Calu3 (cell line): ENCODE data around the gene PRKAG2. TPM values are rescaled to one million over a fixed set of nuclear protein-coding genes. Genes with fewer than 3 reads are reported as not detected.

Source experiments
- BruUV-seq: library from RNA; stranded (reverse); fragments of 400-500 nt; replicated peaks from 2 replicates; lab custom pipeline; 2021; lab: Mats Ljungman, UMichigan
- CTCF ChIA-PET: fragments of 300-600 bp; sonication (Branson Sonifier 250); formaldehyde crosslinking; loops from one replicate; lab custom pipeline; 2022; ENCODE audit warnings: antibody characterized with exemption; lab: Charles Lee
- DNase-seq: peaks from one replicate; pipeline ENCODE4 v3.0.0; 2022
- H3K27ac Mint-ChIP-seq: one replicate; pipeline ENCODE4 v1.8.0; 2022; ENCODE audit warnings: mixed read lengths; ENCODE audit not compliant: unreplicated experiment
- H3K27me3 Mint-ChIP-seq: one replicate; pipeline ENCODE4 v1.8.0; 2022; ENCODE audit warnings: mixed read lengths; ENCODE audit not compliant: unreplicated experiment
- H3K36me3 Mint-ChIP-seq: one replicate; pipeline ENCODE4 v1.8.0; 2022; ENCODE audit warnings: mild to moderate bottlenecking, moderate library complexity, mixed read lengths; ENCODE audit not compliant: insufficient read depth, unreplicated experiment
- H3K4me1 Mint-ChIP-seq: one replicate; pipeline ENCODE4 v1.8.0; 2022; ENCODE audit warnings: mild to moderate bottlenecking, low read depth, mixed read lengths; ENCODE audit not compliant: unreplicated experiment
- H3K4me3 Mint-ChIP-seq: one replicate; pipeline ENCODE4 v1.8.0; 2022; ENCODE audit warnings: mild to moderate bottlenecking, low read depth, moderate library complexity, mixed read lengths; ENCODE audit not compliant: unreplicated experiment
- H3K9me3 Mint-ChIP-seq: one replicate; pipeline ENCODE4 v1.8.0; 2022; ENCODE audit warnings: low read depth, mixed read lengths; ENCODE audit not compliant: unreplicated experiment
- CTCF ChIP-seq: fragments of 200-600 bp; IDR thresholded peaks from one replicate; pipeline ENCODE4 v1.8.0; 2022; ENCODE audit warnings: antibody characterized with exemption; ENCODE audit not compliant: unreplicated experiment
- intact Hi-C: fragments of 100-400 bp; cut with micrococcal nuclease; formaldehyde crosslinking; loops from one replicate; pipeline ENCODE4 v1.10.0; 2022; ENCODE audit not compliant: unreplicated experiment
- total RNA-seq: library from RNA; stranded (reverse); gene quantifications from 2 replicates; pipeline ENCODE4 v1.2.3, GENCODE V29; 2022

PRKAG2 gene
- total RNA-seq, 1 experiment from 2014 or later = 22.4 TPM

GRCh38 chr7:151694441-151694827 lies 182.5 kb downstream of the PRKAG2 start:
- no TSS peak for BruUV-seq
- no peak overlapping the region for H3K4me3 Mint-ChIP-seq
- no peak for TF ChIP-seq CTCF
- no peak for DNase-seq
- peaks cover 5% of the 10 kb centered on the region for H3K36me3 Mint-ChIP-seq
- H3K27ac Mint-ChIP-seq = no peak overlapping the region
- CTCF ChIA-PET = no interaction called here
- intact Hi-C loops = loop anchor here (2.0 kb wide), 1 partner anchor 62 kb away; no protein-coding TSS in a partner anchor
- no peaks in the 10 kb centered on the region for H3K9me3 Mint-ChIP-seq
- no peaks in the 10 kb centered on the region for H3K27me3 Mint-ChIP-seq
- peaks cover 41% of the 10 kb centered on the region for H3K4me1 Mint-ChIP-seq

- Mint-ChIP-seq H3K9me3 (no peaks in the 10 kb centered on the region), H3K27ac (no peak overlapping the region), H3K27me3 (no peaks in the 10 kb centered on the region), H3K4me3 (no peak overlapping the region), H3K4me1 (peaks cover 51% of the 10 kb centered on the region), H3K36me3 (peaks cover 5% of the 10 kb centered on the region)
- BruUV-seq = no TSS peak
- intact Hi-C loops = no loop called here
- TF ChIP-seq CTCF = no peak
- CTCF ChIA-PET = no interaction called here
- DNase-seq = no peak
Measured at GRCh38 chr7:151693140-151693539, 183.8 kb downstream of the PRKAG2 start.

GRCh38 chr7:151692721-151693120 lies 184.2 kb downstream of the PRKAG2 start:
- no TSS peak for BruUV-seq
- CTCF ChIA-PET = no interaction called here
- intact Hi-C loops = no loop called here
- no peaks in the 10 kb centered on the region for H3K27me3 Mint-ChIP-seq
- H3K36me3 Mint-ChIP-seq = peaks cover 6% of the 10 kb centered on the region
- H3K27ac Mint-ChIP-seq = no peak overlapping the region
- DNase-seq = no peak
- no peaks in the 10 kb centered on the region for H3K9me3 Mint-ChIP-seq
- no peak for TF ChIP-seq CTCF
- H3K4me1 Mint-ChIP-seq = peaks cover 55% of the 10 kb centered on the region
- no peak overlapping the region for H3K4me3 Mint-ChIP-seq

GRCh38 chr7:151691449-151691848 lies 185.5 kb downstream of the PRKAG2 start:
- Mint-ChIP-seq H3K27ac (no peak overlapping the region), H3K36me3 (peaks cover 5% of the 10 kb centered on the region), H3K4me1 (peaks cover 58% of the 10 kb centered on the region), H3K4me3 (no peak overlapping the region), H3K27me3 (no peaks in the 10 kb centered on the region), H3K9me3 (no peaks in the 10 kb centered on the region)
- no TSS peak for BruUV-seq
- no peak for TF ChIP-seq CTCF
- intact Hi-C loops = no loop called here
- DNase-seq = no peak
- CTCF ChIA-PET = no interaction called here
